Tibial nerve (tissue), 4 donors: ENCODE measurements around the gene SRR.

Experiments
- EP300 ChIP-seq, 2 donors: sonication (generic); formaldehyde crosslinking; IDR thresholded peaks; one replicate each; pipeline ENCODE4 v1.6.1; 2017; ENCODE audit warnings: antibody characterized with exemption in 2 of 2, mild to moderate bottlenecking in 1 of 2
- POLR2A ChIP-seq, 2 donors: fragments of 450-650 bp; IDR thresholded peaks; one replicate each; pipeline ENCODE4 v1.6.1; 2017; ENCODE audit warnings: antibody characterized with exemption in 2 of 2, mild to moderate bottlenecking in 2 of 2, moderate library complexity in 2 of 2
- TF ChIP-seq, protein P1 (sequence below), 5 experiments: fragments of 200-600 bp in 3 of 5; fragments of 450-650 bp in 2 of 5; sonication (generic) in 3 of 5; IDR thresholded peaks; one replicate each; pipeline ENCODE4 v1.5.1; 2016 to 2019; ENCODE audit warnings: antibody characterized with exemption in 5 of 5, mild to moderate bottlenecking in 3 of 5, moderate library complexity in 2 of 5

DNA sequence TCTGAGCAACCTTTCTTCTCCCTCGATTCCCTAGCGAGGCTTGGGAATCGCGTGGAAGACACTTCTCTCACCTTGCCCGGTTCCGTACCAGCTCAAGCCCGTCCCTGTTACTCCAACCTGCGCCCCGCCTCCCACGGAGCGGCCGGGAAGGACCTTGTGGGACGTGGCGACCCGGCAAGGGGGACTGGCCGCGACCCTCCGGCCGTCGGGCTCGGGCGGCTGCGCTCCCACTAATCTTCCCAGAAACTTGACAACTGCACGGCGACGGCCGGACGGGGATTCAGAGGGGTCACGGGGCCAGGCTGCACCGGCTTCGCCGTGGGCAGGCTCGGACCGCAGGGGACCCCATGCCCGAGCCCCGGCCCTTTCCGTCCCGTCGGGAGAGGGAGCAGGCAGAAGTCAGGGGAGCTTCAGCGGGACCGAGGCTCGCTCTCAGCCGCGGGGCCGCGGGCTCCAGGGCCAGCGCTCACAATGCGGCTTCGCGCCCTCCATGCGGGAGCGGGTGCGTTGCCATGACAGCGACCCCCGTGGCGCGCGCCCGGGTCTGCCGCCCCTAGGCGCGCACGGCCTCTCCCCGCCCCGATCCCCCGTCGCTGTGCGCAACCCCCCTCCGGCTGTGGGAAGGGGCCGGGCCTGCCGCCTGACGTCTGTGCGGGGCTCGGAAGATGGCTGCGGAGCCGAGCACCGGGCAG lies 33.2 kb downstream of the SRR start, which contains the start of gene SGSM2:
- TF ChIP-seq, protein P1, sequence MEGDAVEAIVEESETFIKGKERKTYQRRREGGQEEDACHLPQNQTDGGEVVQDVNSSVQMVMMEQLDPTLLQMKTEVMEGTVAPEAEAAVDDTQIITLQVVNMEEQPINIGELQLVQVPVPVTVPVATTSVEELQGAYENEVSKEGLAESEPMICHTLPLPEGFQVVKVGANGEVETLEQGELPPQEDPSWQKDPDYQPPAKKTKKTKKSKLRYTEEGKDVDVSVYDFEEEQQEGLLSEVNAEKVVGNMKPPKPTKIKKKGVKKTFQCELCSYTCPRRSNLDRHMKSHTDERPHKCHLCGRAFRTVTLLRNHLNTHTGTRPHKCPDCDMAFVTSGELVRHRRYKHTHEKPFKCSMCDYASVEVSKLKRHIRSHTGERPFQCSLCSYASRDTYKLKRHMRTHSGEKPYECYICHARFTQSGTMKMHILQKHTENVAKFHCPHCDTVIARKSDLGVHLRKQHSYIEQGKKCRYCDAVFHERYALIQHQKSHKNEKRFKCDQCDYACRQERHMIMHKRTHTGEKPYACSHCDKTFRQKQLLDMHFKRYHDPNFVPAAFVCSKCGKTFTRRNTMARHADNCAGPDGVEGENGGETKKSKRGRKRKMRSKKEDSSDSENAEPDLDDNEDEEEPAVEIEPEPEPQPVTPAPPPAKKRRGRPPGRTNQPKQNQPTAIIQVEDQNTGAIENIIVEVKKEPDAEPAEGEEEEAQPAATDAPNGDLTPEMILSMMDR (IDR thresholded peaks at IDR 0.05): no peak
- TF ChIP-seq POLR2A (IDR thresholded peaks at IDR 0.05): no peak
- no peak for TF ChIP-seq EP300 (IDR thresholded peaks at IDR 0.05)
